GM12801 (cell line): Measurements from ENCODE around the gene PLA1A.

Experiments
- CTCF ChIP-seq: IDR thresholded peaks from one replicate; pipeline ENCODE4 v1.5.1; 2011; ENCODE audit warnings: control low read depth; ENCODE audit not compliant: insufficient read length; ENCODE audit errors: extremely low read depth

PLA1A gene

GRCh38 chr3:119557192-119557876 lies 40.4 kb upstream of the PLA1A start:
- no peak for TF ChIP-seq CTCF

GRCh38 chr3:119557877-119558269 lies 39.8 kb upstream of the PLA1A start:
- TF ChIP-seq CTCF, result no peak

GRCh38 chr3:119558626-119559317 lies 38.9 kb upstream of the PLA1A start:
- TF ChIP-seq CTCF, result no peak

- TF ChIP-seq CTCF, result no peak
Measured at GRCh38 chr3:119559441-119559963, 38.2 kb upstream of the PLA1A start, which contains the start of gene CD80. CD80 (minus strand) TSS chr3:119559614; CDS start chr3:119557728, 1,886 bp downstream.

GRCh38 chr3:119560160-119560559 lies 37.5 kb upstream of the PLA1A start:
- TF ChIP-seq CTCF, result no peak

- TF ChIP-seq CTCF, result no peak
Measured at GRCh38 chr3:119562307-119562961, 35.3 kb upstream of the PLA1A start.

GRCh38 chr3:119569156-119569555 lies 28.5 kb upstream of the PLA1A start:
- no peak for TF ChIP-seq CTCF
